HepG2 (cell line): ENCODE results near the gene AIF1. TPM values are rescaled to one million over a fixed set of nuclear protein-coding genes. Genes with fewer than 3 reads are reported as not detected.
A peak's percentile ranks its signal among the peaks of the same experiment; 100 is the strongest.

Source experiments
- ATAC-seq: fragments of 200-7000 bp; cut with Tn5 transposase; 3 replicates; pipeline ENCODE4 v1.9.1; 2020; ENCODE audit warnings: mild to moderate bottlenecking, moderate library complexity
- BruUV-seq: library from RNA; stranded (reverse); fragments of 400-500 nt; replicated peaks from 2 replicates; lab custom pipeline; 2021; lab: Mats Ljungman, UMichigan
- CTCF ChIA-PET: fragments of 300-600 bp; formaldehyde crosslinking; extraction: SDS; loops from one replicate; lab custom pipeline; 2021; ENCODE audit warnings: low total read pairs, inconsistent platforms, low intra/inter-chr PET ratio; lab: Yijun Ruan, JAX
- POLR2A ChIA-PET: fragments of 350-600 bp; sonication (Branson Sonifier 250); formaldehyde crosslinking; loops from one replicate; lab custom pipeline; 2020; ENCODE audit warnings: antibody characterized with exemption, inconsistent platforms; lab: Yijun Ruan, JAX
- DNase-seq: peaks from one replicate; pipeline ENCODE4 v3.0.0-alpha.2; 2015; ENCODE audit warnings: low spot score
- FAIRE-seq: peaks from 3 replicates; lab custom pipeline; 2011; peaks lifted over from hg19 to GRCh38; lab: Jason Lieb, UNC
- H2AFZ ChIP-seq: one replicate; pipeline ENCODE4 v1.6.1; 2011; ENCODE audit warnings: low read length, inconsistent platforms
- H3K27ac ChIP-seq: fragments of 300-600 bp; 3 replicates; pipeline ENCODE4 v1.8.0; 2011; ENCODE audit warnings: mixed run types, mild to moderate bottlenecking, mixed read lengths, low read length, inconsistent platforms; ENCODE audit not compliant: insufficient read depth; ENCODE audit errors: extremely low read length
- H3K27me3 ChIP-seq, 2 experiments: fragments of 200-600 bp in 1 of 2; 2 replicates in 1 of 2; 3 replicates in 1 of 2; pipeline versions ENCODE4 v1.6.0 to v1.8.0; 2011; ENCODE audit warnings: low read length in 2 of 2, mild to moderate bottlenecking in 2 of 2, moderate library complexity in 2 of 2, inconsistent platforms in 1 of 2; ENCODE audit not compliant: insufficient read depth in 2 of 2, control insufficient read depth in 1 of 2
- H3K36me3 ChIP-seq, 2 experiments: fragments of 200-600 bp in 1 of 2; replicated peaks in 1 of 2; 2 replicates in 1 of 2; 3 replicates in 1 of 2; pipeline versions ENCODE4 v1.5.1 to v1.8.0; 2011; ENCODE audit warnings: low read length in 2 of 2, inconsistent platforms in 1 of 2; ENCODE audit not compliant: insufficient read depth in 2 of 2, control insufficient read depth in 1 of 2
- H3K4me1 ChIP-seq: 2 replicates; pipeline ENCODE4 v1.5.1; 2012; ENCODE audit warnings: low read length, inconsistent platforms; ENCODE audit not compliant: insufficient read depth
- H3K4me2 ChIP-seq: 2 replicates; pipeline ENCODE4 v1.6.0; 2011; ENCODE audit warnings: low read depth, low read length, inconsistent platforms
- H3K4me3 ChIP-seq, 3 experiments: fragments of 200-600 bp in 1 of 3; sonication (generic), shearing (Covaris generic) in 1 of 3; replicated peaks in 1 of 3; 2 replicates each; pipeline ENCODE4 v1.5.1; 2011 to 2016; ENCODE audit warnings: low read length in 3 of 3, inconsistent platforms in 2 of 3, low read depth in 2 of 3, mild to moderate bottlenecking in 2 of 3, control low read depth in 1 of 3, mixed read lengths in 1 of 3; ENCODE audit not compliant: insufficient read depth in 1 of 3
- H3K79me2 ChIP-seq: one replicate; pipeline ENCODE4 v1.6.1; 2011; ENCODE audit warnings: low read length, inconsistent platforms; ENCODE audit not compliant: insufficient read depth
- H3K9ac ChIP-seq: 2 replicates; pipeline ENCODE4 v1.6.0; 2011; ENCODE audit warnings: mild to moderate bottlenecking, low read depth, low read length, inconsistent platforms; ENCODE audit not compliant: insufficient read depth
- H3K9me3 ChIP-seq: 2 replicates; pipeline ENCODE4 v1.5.1; 2012; ENCODE audit warnings: mild to moderate bottlenecking, low read length
- H4K20me1 ChIP-seq: 2 replicates; pipeline ENCODE4 v1.6.0; 2011; ENCODE audit warnings: inconsistent platforms, mild to moderate bottlenecking, low read length, moderate library complexity; ENCODE audit not compliant: insufficient read depth
- FOXP1 ChIP-seq, 2 experiments: fragments of 450-650 bp in 1 of 2; IDR thresholded peaks; 2 replicates each; pipeline ENCODE4 v1.6.1; 2017 to 2018; ENCODE audit warnings: antibody characterized with exemption in 1 of 2
- HES4 ChIP-seq: sonication (generic); formaldehyde crosslinking; IDR thresholded peaks from 2 replicates; pipeline ENCODE4 v1.9.0; 2021; ENCODE audit warnings: mild to moderate bottlenecking, missing genetic modification reagents, borderline replicate concordance
- ISX ChIP-seq: sonication (generic); formaldehyde crosslinking; conservative IDR thresholded peaks from 2 replicates; pipeline ENCODE4 v1.5.0; 2020; ENCODE audit warnings: missing genetic modification reagents
- TCF12 ChIP-seq, 2 experiments: fragments of 450-650 bp in 1 of 2; sonication (generic) in 1 of 2; formaldehyde crosslinking in 1 of 2; IDR thresholded peaks; 2 replicates each; pipeline versions ENCODE4 v1.6.1 to v1.8.0; 2017 to 2022; ENCODE audit warnings: antibody characterized with exemption in 1 of 2, mild to moderate bottlenecking in 1 of 2, missing genetic modification reagents in 1 of 2, moderate library complexity in 1 of 2
- ZFP82 ChIP-seq: sonication (generic); formaldehyde crosslinking; IDR thresholded peaks from 2 replicates; pipeline ENCODE4 v1.5.1; 2020; ENCODE audit warnings: mild to moderate bottlenecking, missing genetic modification reagents, borderline replicate concordance
- ZNF160 ChIP-seq: sonication (generic); formaldehyde crosslinking; IDR thresholded peaks from 2 replicates; pipeline ENCODE4 v1.8.0; 2022; ENCODE audit warnings: mild to moderate bottlenecking, inconsistent platforms, missing genetic modification reagents
- ZNF563 ChIP-seq: sonication (generic); formaldehyde crosslinking; IDR thresholded peaks from 2 replicates; pipeline ENCODE4 v1.8.0; 2022; ENCODE audit warnings: mild to moderate bottlenecking, moderate library complexity, missing genetic modification reagents
- ZNF569 ChIP-seq: sonication (generic); formaldehyde crosslinking; IDR thresholded peaks from 2 replicates; pipeline ENCODE4 v1.5.0; 2020; ENCODE audit warnings: mild to moderate bottlenecking, missing genetic modification reagents, moderate library complexity, borderline replicate concordance
- ZNF644 ChIP-seq: IDR thresholded peaks from 2 replicates; pipeline ENCODE4 v1.6.1; 2016; ENCODE audit warnings: low read depth
- ZNF775 ChIP-seq: sonication (generic); formaldehyde crosslinking; IDR thresholded peaks from 2 replicates; pipeline ENCODE4 v1.4.0; 2020; ENCODE audit warnings: missing genetic modification reagents, mild to moderate bottlenecking, moderate library complexity, borderline replicate concordance
- ZSCAN21 ChIP-seq: sonication (generic); formaldehyde crosslinking; IDR thresholded peaks from 2 replicates; pipeline ENCODE4 v1.8.0; 2022; ENCODE audit warnings: mild to moderate bottlenecking, missing genetic modification reagents, moderate library complexity, borderline replicate concordance
- WGBS: methylation state at CpG from one replicate; pipeline ENCODE4 v1.1.6; 2017; ENCODE audit warnings: low lambda C conversion rate; 5-methylcytosine and 5-hydroxymethylcytosine counted together
- in situ Hi-C: cut with HindIII; loops from 2 replicates; pipeline ENCODE4 v1.10.0; 2017; ENCODE audit warnings: low pct_unique_long_range_greater_than_20kb; ENCODE audit not compliant: extremely low pct_ligation_motif_present
- intact Hi-C: fragments of 100-400 bp; cut with micrococcal nuclease; formaldehyde crosslinking; loops from one replicate; pipeline ENCODE4 v1.10.0; 2022; ENCODE audit not compliant: unreplicated experiment
- polyA plus RNA-seq, 8 experiments: library from polyadenylated mRNA; depleted of rRNA in 3 of 8; stranded (reverse) in 7 of 8; unstranded in 1 of 8; fragments of >200 nt; fragmentation: Illumina TruSeq in 4 of 8; extraction: Trizol in 4 of 8; gene quantifications; 2 replicates each; pipeline versions ENCODE4 v1.2.1 to v1.2.3, GENCODE V29; 2011 to 2016; ENCODE audit warnings: low read depth in 4 of 8, missing spikeins in 1 of 8, mixed read lengths in 1 of 8; ENCODE audit not compliant: insufficient read depth in 1 of 8
- total RNA-seq, 5 experiments: library from RNA; depleted of rRNA; stranded (reverse); fragments of >200 nt; fragmentation: Illumina TruSeq; extraction: Trizol; gene quantifications; 2 replicates each; pipeline ENCODE4 v1.2.3, GENCODE V29; 2016; ENCODE audit warnings: low read depth in 1 of 5
- TF ChIP-seq, protein P1 (sequence below): IDR thresholded peaks from 2 replicates; pipeline ENCODE4 v1.6.1; 2012; ENCODE audit warnings: inconsistent platforms
- TF ChIP-seq, protein P2 (sequence below): sonication (generic); formaldehyde crosslinking; IDR thresholded peaks from 2 replicates; pipeline ENCODE4 v1.4.0; 2020; ENCODE audit warnings: low read depth, mild to moderate bottlenecking, missing genetic modification reagents
- TF ChIP-seq, protein P3 (sequence below), 2 experiments: fragments of 450-650 bp in 1 of 2; sonication (generic) in 1 of 2; formaldehyde crosslinking; IDR thresholded peaks; 2 replicates each; pipeline versions ENCODE4 v1.5.0 to v1.8.0; 2020 to 2022; ENCODE audit warnings: mild to moderate bottlenecking in 1 of 2, missing genetic modification reagents in 1 of 2
- TF ChIP-seq, protein P4 (sequence below): IDR thresholded peaks from 2 replicates; pipeline ENCODE4 v1.6.1; 2016; ENCODE audit warnings: control low read depth
- TF ChIP-seq, protein P5 (sequence below): sonication (generic); formaldehyde crosslinking; IDR thresholded peaks from 2 replicates; pipeline ENCODE4 v1.4.0; 2020; ENCODE audit warnings: missing genetic modification reagents, borderline replicate concordance

The AIF1 gene
- total and polyA plus RNA-seq, 2 of the 13 experiments (the other 11 are each of a cell fraction or from before 2014, with no cell fraction given) = 1.5 TPM; not detected in 1

DNA sequence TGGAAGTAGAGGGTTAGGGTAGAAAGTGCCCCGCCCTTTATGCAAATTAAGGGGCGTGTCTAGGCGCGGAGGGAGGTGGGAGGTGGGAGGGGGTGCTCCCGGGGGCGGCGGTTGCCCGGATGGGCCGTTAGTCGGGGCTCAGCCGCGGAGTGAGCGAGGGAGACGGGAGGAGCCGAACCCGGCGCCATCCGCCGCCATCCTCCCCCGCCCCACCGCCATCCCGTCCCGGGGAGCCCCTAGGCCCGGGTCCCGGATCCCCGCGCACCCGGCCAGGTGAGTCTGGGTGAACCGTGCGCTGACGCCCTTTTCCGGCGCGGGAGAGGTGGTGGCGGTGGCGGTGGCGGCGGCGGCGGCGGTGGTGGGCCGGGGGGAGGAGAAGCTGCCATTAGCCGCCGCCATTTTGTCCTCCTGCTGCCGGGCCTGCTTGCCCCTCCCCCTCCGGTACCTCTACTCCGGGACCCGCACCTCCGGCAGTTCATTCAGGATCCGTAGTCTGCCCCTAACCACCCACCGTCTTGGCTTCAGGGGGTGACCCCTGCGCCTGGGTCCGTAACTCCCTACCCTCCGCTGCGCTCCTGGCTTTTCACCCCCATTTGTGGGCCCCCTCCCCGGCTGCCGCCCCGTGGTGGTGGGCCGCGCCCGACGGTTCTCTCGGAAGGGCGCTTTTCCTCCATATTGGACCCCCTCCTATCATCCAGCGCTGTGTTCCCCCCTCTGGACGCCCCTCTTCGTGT, 5.7 kb downstream of the AIF1 start, which contains the start of gene PRRC2A:
PRRC2A (plus strand) TSS at position 130 of the 734 bp plus-strand sequence. CDS start 2,075 bp downstream, outside the sequence.
- 1% methylated on average over 52 of the region's 67 CpGs for WGBS
- H2AFZ ChIP-seq = no peak within 1 kb of the TSS
- DNase-seq = no peak
- no peaks in the 10 kb centered on the region; a peak in 1 of 5 replicates for H3K27me3 ChIP-seq
- ChIA-PET CTCF (no interaction called here), POLR2A (interaction anchor here (0.6 to 4.8 kb wide), 15 partner anchors 9 to 186 kb away, joined by 3 to 78 read pairs (median 4); partner anchors contain the start of genes ABHD16A, APOM, BAG6 and C6orf47)
- intact Hi-C loops = loop anchor here (1.0 to 5.0 kb wide), 2 partner anchors 32 to 47 kb away; partner anchors contain the start of genes BAG6, CSNK2B and LY6G5B
- ATAC-seq = peak; percentile 81
- H3K4me3 ChIP-seq = peak within 1 kb of the TSS; percentile 83 to 100 (median 99)
- H3K36me3 ChIP-seq = peaks cover 23 to 33% of the 10 kb centered on the region in 2 experiments
- FAIRE-seq = no peak
- peak within 1 kb of the TSS; percentile 97 for H3K9ac ChIP-seq
- H3K79me2 ChIP-seq = peaks cover 37% of the 10 kb centered on the region
- H3K4me2 ChIP-seq = peak within 1 kb of the TSS; percentile 98
- no peaks in the 10 kb centered on the region for H3K9me3 ChIP-seq
- peaks cover 28% of the 10 kb centered on the region for H3K4me1 ChIP-seq
- H4K20me1 ChIP-seq = peaks cover 11% of the 10 kb centered on the region; the same call in 1 of the 2 replicates
- in situ Hi-C loops = no loop called here
- no TSS peak for BruUV-seq
- H3K27ac ChIP-seq = peak within 1 kb of the TSS; percentile 98
- TF ChIP-seq TCF12 (IDR thresholded peaks at IDR 0.05) (no peak), TCF12 (CRISPR knock-in tag; IDR thresholded peaks at IDR 0.05) (peak; percentile 81; the same call in 1 of the 2 replicates), ZNF644 (CRISPR knock-in tag) (no peak), ISX (no peak), ZNF775 (CRISPR knock-in tag) (no peak; the same call in 1 of the 2 replicates), HES4 (CRISPR knock-in tag) (no peak), ZNF569 (CRISPR knock-in tag) (no peak), FOXP1 (IDR thresholded peaks at IDR 0.05) (no peak), FOXP1 (CRISPR knock-in tag; IDR thresholded peaks at IDR 0.05) (no peak), ZFP82 (CRISPR knock-in tag) (peak; percentile 56; the same call in 1 of the 2 replicates), ZNF160 (CRISPR knock-in tag) (peak; percentile 74; the same call in 1 of the 2 replicates), ZSCAN21 (CRISPR knock-in tag) (no peak; the same call in 1 of the 2 replicates), ZNF563 (CRISPR knock-in tag) (peak; percentile 69; the same call in 1 of the 2 replicates)
- TF ChIP-seq, protein P1, sequence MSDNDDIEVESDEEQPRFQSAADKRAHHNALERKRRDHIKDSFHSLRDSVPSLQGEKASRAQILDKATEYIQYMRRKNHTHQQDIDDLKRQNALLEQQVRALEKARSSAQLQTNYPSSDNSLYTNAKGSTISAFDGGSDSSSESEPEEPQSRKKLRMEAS = peak; percentile 24; the same call in 1 of the 2 replicates
- TF ChIP-seq, protein P2, sequence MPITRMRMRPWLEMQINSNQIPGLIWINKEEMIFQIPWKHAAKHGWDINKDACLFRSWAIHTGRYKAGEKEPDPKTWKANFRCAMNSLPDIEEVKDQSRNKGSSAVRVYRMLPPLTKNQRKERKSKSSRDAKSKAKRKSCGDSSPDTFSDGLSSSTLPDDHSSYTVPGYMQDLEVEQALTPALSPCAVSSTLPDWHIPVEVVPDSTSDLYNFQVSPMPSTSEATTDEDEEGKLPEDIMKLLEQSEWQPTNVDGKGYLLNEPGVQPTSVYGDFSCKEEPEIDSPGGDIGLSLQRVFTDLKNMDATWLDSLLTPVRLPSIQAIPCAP = no peak
- TF ChIP-seq, protein P3, sequence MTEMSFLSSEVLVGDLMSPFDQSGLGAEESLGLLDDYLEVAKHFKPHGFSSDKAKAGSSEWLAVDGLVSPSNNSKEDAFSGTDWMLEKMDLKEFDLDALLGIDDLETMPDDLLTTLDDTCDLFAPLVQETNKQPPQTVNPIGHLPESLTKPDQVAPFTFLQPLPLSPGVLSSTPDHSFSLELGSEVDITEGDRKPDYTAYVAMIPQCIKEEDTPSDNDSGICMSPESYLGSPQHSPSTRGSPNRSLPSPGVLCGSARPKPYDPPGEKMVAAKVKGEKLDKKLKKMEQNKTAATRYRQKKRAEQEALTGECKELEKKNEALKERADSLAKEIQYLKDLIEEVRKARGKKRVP (CRISPR knock-in tag; IDR thresholded peaks at IDR 0.05) = no peak; a peak in 1 of 4 replicates
- TF ChIP-seq, protein P4, sequence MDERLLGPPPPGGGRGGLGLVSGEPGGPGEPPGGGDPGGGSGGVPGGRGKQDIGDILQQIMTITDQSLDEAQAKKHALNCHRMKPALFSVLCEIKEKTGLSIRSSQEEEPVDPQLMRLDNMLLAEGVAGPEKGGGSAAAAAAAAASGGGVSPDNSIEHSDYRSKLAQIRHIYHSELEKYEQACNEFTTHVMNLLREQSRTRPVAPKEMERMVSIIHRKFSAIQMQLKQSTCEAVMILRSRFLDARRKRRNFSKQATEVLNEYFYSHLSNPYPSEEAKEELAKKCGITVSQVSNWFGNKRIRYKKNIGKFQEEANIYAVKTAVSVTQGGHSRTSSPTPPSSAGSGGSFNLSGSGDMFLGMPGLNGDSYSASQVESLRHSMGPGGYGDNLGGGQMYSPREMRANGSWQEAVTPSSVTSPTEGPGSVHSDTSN (CRISPR knock-in tag) = no peak
- TF ChIP-seq, protein P5, sequence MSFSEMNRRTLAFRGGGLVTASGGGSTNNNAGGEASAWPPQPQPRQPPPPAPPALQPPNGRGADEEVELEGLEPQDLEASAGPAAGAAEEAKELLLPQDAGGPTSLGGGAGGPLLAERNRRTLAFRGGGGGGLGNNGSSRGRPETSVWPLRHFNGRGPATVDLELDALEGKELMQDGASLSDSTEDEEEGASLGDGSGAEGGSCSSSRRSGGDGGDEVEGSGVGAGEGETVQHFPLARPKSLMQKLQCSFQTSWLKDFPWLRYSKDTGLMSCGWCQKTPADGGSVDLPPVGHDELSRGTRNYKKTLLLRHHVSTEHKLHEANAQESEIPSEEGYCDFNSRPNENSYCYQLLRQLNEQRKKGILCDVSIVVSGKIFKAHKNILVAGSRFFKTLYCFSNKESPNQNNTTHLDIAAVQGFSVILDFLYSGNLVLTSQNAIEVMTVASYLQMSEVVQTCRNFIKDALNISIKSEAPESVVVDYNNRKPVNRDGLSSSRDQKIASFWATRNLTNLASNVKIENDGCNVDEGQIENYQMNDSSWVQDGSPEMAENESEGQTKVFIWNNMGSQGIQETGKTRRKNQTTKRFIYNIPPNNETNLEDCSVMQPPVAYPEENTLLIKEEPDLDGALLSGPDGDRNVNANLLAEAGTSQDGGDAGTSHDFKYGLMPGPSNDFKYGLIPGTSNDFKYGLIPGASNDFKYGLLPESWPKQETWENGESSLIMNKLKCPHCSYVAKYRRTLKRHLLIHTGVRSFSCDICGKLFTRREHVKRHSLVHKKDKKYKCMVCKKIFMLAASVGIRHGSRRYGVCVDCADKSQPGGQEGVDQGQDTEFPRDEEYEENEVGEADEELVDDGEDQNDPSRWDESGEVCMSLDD (CRISPR knock-in tag) = peak; percentile 48; the same call in 1 of the 2 replicates
